T47D (cell line): ENCODE measurements around the gene DGKA.
"Not testable (repeated sequence)": the region's sequence is repeated elsewhere in the genome, so short reads cannot be mapped to it uniquely, and the experiment has no call there.

Source experiments
- DNase-seq, 2 experiments: peaks; one replicate each; pipeline versions ENCODE4 v3.0.0 to v3.0.0-alpha.2; 2011 to 2012; ENCODE audit warnings: low read depth in 1 of 2, low spot score in 1 of 2
- JUND ChIP-seq: IDR thresholded peaks from 2 replicates; pipeline ENCODE4 v1.6.1; 2012; ENCODE audit warnings: low read depth
- in situ Hi-C: cut with HindIII; loops from 2 replicates; pipeline ENCODE4 v1.10.0; 2016; ENCODE audit warnings: low sequenced_read_pairs, low pct_unique_long_range_greater_than_20kb

The DGKA gene

GRCh38 chr12:55965240-55965639, 34.3 kb downstream of the DGKA start:
- in situ Hi-C loops = no loop called here
- no peak for DNase-seq
- no peak for TF ChIP-seq JUND

GRCh38 chr12:55965941-55966407, 35.0 kb downstream of the DGKA start, which contains the start of gene PMEL:
Gene PMEL, minus strand, starts transcription at chr12:55966042. Its CDS starts 31 bp downstream, at chr12:55966011.
- in situ Hi-C loops = no loop called here
- DNase-seq = peak in 1 of 2 experiments; percentile 47
- TF ChIP-seq JUND = no peak

- TF ChIP-seq JUND = no peak
- peak; percentile 87 to 93 for DNase-seq
- in situ Hi-C loops = no loop called here
Measured at GRCh38 chr12:55966408-55967281, 35.7 kb downstream of the DGKA start, which contains the start of gene CDK2. Gene CDK2, plus strand, starts transcription at chr12:55966830. Its CDS starts 179 bp downstream, at chr12:55967009.

GRCh38 chr12:55969356-55969755, 38.4 kb downstream of the DGKA start:
- in situ Hi-C loops = no loop called here
- DNase-seq = no peak
- no peak for TF ChIP-seq JUND

GRCh38 chr12:55970775-55971174, 39.8 kb downstream of the DGKA start:
- no peak for DNase-seq
- no peak for TF ChIP-seq JUND
- in situ Hi-C loops = no loop called here

- TF ChIP-seq JUND = no peak
- in situ Hi-C loops = no loop called here
- peak in 1 of 2 experiments; percentile 75 for DNase-seq
Measured at GRCh38 chr12:55972042-55972441, 41.1 kb downstream of the DGKA start.

GRCh38 chr12:55972456-55972855, 41.5 kb downstream of the DGKA start:
- no peak for DNase-seq
- TF ChIP-seq JUND = no peak
- in situ Hi-C loops = no loop called here

GRCh38 chr12:55972911-55973598, 42.1 kb downstream of the DGKA start:
- in situ Hi-C loops = no loop called here
- DNase-seq = no peak

GRCh38 chr12:55973599-55974307, 42.8 kb downstream of the DGKA start, which contains the start of gene RAB5B:
Gene RAB5B, plus strand, starts transcription at chr12:55974078. Its CDS starts 12,883 bp downstream, at chr12:55986961.
- in situ Hi-C loops = no loop called here
- no peak for TF ChIP-seq JUND
- DNase-seq = peak; percentile 98 to 100

More at GRCh38 chr12:55972911-55973598, 42.1 kb downstream of the DGKA start:
- no peak for TF ChIP-seq JUND

- DNase-seq = peak; percentile 51 to 67
- no peak for TF ChIP-seq JUND
- in situ Hi-C loops = no loop called here
Measured at GRCh38 chr12:55974308-55974730, 43.4 kb downstream of the DGKA start.

GRCh38 chr12:55978393-55978792, 47.4 kb downstream of the DGKA start:
- no peak for DNase-seq
- in situ Hi-C loops = no loop called here
- no peak for TF ChIP-seq JUND

GRCh38 chr12:55979069-55979468, 48.1 kb downstream of the DGKA start:
- no peak for TF ChIP-seq JUND
- DNase-seq = no peak
- in situ Hi-C loops = no loop called here

GRCh38 chr12:55981882-55982281, 50.9 kb downstream of the DGKA start:
- in situ Hi-C loops, DNase-seq: not testable (repeated sequence)
